ENCODE data around the gene PAPLN.

Gene PAPLN

DNA sequence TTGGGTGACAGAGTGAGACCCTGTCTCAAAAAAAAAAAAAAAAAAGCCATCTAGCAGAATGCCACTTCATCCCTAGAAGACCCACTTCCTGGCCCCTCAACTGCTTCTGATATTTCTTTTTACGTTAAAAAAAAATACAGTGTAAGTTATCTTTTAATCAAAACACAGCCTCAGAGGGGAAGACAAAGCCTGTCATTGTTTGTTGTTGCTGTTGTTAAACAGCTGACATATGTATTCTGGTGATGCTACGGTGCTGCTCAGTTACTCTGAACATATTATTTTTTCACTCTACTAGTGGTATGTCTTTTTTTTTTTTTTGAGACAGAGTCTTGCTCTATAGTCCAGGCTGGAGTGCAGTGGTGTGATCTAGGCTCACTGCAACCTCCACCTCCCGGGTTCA lies 75.4 kb downstream of the PAPLN start:
- DNase-seq (ENCODE audit: low read depth in 1 of 2, low spot score in 1 of 2) = no peak
- H3K27ac ChIP-seq (replicated peaks) = no peak overlapping the region
- H3K27me3 ChIP-seq (ENCODE audit: insufficient read depth, poor library complexity, severe bottlenecking) = no peaks in the 10 kb centered on the region
- TF ChIP-seq POLR2AphosphoS5 (IDR thresholded peaks at IDR 0.05; ENCODE audit: low read depth) = no peak
- TF ChIP-seq, protein P1, sequence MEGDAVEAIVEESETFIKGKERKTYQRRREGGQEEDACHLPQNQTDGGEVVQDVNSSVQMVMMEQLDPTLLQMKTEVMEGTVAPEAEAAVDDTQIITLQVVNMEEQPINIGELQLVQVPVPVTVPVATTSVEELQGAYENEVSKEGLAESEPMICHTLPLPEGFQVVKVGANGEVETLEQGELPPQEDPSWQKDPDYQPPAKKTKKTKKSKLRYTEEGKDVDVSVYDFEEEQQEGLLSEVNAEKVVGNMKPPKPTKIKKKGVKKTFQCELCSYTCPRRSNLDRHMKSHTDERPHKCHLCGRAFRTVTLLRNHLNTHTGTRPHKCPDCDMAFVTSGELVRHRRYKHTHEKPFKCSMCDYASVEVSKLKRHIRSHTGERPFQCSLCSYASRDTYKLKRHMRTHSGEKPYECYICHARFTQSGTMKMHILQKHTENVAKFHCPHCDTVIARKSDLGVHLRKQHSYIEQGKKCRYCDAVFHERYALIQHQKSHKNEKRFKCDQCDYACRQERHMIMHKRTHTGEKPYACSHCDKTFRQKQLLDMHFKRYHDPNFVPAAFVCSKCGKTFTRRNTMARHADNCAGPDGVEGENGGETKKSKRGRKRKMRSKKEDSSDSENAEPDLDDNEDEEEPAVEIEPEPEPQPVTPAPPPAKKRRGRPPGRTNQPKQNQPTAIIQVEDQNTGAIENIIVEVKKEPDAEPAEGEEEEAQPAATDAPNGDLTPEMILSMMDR (IDR thresholded peaks at IDR 0.05; ENCODE audit: insufficient read depth, low read length) = no peak
- TF ChIP-seq GABPA (IDR thresholded peaks at IDR 0.05; ENCODE audit: low read depth) = no peak
- TF ChIP-seq SPI1 (IDR thresholded peaks at IDR 0.05; ENCODE audit: borderline replicate concordance, low read depth) = no peak
- TF ChIP-seq, protein P2, sequence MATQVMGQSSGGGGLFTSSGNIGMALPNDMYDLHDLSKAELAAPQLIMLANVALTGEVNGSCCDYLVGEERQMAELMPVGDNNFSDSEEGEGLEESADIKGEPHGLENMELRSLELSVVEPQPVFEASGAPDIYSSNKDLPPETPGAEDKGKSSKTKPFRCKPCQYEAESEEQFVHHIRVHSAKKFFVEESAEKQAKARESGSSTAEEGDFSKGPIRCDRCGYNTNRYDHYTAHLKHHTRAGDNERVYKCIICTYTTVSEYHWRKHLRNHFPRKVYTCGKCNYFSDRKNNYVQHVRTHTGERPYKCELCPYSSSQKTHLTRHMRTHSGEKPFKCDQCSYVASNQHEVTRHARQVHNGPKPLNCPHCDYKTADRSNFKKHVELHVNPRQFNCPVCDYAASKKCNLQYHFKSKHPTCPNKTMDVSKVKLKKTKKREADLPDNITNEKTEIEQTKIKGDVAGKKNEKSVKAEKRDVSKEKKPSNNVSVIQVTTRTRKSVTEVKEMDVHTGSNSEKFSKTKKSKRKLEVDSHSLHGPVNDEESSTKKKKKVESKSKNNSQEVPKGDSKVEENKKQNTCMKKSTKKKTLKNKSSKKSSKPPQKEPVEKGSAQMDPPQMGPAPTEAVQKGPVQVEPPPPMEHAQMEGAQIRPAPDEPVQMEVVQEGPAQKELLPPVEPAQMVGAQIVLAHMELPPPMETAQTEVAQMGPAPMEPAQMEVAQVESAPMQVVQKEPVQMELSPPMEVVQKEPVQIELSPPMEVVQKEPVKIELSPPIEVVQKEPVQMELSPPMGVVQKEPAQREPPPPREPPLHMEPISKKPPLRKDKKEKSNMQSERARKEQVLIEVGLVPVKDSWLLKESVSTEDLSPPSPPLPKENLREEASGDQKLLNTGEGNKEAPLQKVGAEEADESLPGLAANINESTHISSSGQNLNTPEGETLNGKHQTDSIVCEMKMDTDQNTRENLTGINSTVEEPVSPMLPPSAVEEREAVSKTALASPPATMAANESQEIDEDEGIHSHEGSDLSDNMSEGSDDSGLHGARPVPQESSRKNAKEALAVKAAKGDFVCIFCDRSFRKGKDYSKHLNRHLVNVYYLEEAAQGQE (IDR thresholded peaks at IDR 0.05; ENCODE audit: insufficient replicate concordance, low read depth) = no peak
- H3K4me3 ChIP-seq (replicated peaks; ENCODE audit: insufficient read depth, low read length) = no peak overlapping the region

DNA sequence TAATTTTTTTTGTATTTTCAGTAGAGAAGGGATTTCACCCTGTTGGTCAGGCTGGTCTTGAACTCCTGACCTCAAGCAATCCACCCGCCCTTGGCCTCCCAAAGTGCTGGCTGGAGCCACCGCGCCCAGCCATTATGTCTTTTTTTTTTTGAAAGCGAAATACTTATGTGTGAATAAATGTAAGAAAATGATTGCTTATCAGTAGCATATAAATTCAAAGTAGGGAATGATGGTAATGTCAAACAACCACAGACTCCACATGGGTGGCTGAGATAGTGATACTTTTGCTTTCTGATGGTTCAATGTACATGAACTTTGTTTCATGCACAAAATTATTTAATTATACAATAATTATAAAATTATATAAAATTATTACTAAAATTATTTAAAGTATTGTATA lies 75.8 kb downstream of the PAPLN start:
- H3K4me3 ChIP-seq (replicated peaks; ENCODE audit: insufficient read depth, low read length) = no peak overlapping the region
- no peak for TF ChIP-seq SPI1 (IDR thresholded peaks at IDR 0.05; ENCODE audit: borderline replicate concordance, low read depth)
- TF ChIP-seq GABPA (IDR thresholded peaks at IDR 0.05; ENCODE audit: low read depth) = no peak
- TF ChIP-seq, protein P2 (IDR thresholded peaks at IDR 0.05; ENCODE audit: insufficient replicate concordance, low read depth) = no peak
- TF ChIP-seq, protein P1 (IDR thresholded peaks at IDR 0.05; ENCODE audit: insufficient read depth, low read length) = no peak
- no peak for TF ChIP-seq POLR2AphosphoS5 (IDR thresholded peaks at IDR 0.05; ENCODE audit: low read depth)
- no peak overlapping the region for H3K27ac ChIP-seq (replicated peaks)
- H3K27me3 ChIP-seq (ENCODE audit: insufficient read depth, poor library complexity, severe bottlenecking) = no peaks in the 10 kb centered on the region
- DNase-seq (ENCODE audit: low read depth in 1 of 2, low spot score in 1 of 2) = no peak

DNA sequence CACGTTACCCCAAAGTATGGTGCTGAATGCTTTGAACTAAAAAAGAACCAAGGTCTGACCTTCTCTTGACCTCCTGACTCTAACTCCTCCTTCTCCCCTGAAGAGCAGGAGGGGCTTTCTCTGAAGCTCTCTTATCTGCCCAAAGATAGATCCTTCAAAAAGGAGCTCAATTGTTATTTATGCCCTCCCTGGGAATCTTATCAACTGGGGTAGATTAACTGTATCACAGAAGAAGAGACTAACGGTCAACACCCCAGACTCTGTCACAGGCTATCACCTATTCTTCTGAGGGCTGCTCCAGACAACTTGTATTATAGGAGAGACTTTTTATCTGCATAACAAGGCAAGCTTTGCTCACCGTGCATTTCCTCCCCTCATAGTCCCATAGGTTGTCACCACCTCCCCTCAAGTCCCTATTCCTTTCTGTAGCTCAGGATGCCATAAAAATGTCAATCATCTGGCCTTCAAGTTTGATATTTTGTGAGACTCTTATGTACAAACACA lies 86.6 kb downstream of the PAPLN start:
- Histone ChIP-seq H3K27me3 (ENCODE audit: insufficient read depth, poor library complexity, severe bottlenecking) (no peaks in the 10 kb centered on the region), H3K27ac (replicated peaks) (no peak overlapping the region), H3K4me3 (replicated peaks; ENCODE audit: insufficient read depth, low read length) (no peak overlapping the region)
- no peak for DNase-seq (ENCODE audit: low read depth in 1 of 2, low spot score in 1 of 2)
- TF ChIP-seq SPI1 (IDR thresholded peaks at IDR 0.05; ENCODE audit: borderline replicate concordance, low read depth) = no peak
- TF ChIP-seq, protein P2 (IDR thresholded peaks at IDR 0.05; ENCODE audit: insufficient replicate concordance, low read depth) = no peak
- TF ChIP-seq, protein P1 (IDR thresholded peaks at IDR 0.05; ENCODE audit: insufficient read depth, low read length) = no peak
- no peak for TF ChIP-seq POLR2AphosphoS5 (IDR thresholded peaks at IDR 0.05; ENCODE audit: low read depth)
- no peak for TF ChIP-seq GABPA (IDR thresholded peaks at IDR 0.05; ENCODE audit: low read depth)

Measured in HL-60 (cell line).